Fibroblast of the aortic adventitia (primary cell): Measurements from ENCODE around the gene RAB3D. TPM values are rescaled to one million over a fixed set of nuclear protein-coding genes. Genes with fewer than 3 reads are reported as not detected.

Source experiments
- DNase-seq: peaks from one replicate; pipeline ENCODE4 v3.0.0-alpha.2; 2010; ENCODE audit warnings: low read depth
- H3K4me3 ChIP-seq: 2 replicates; pipeline ENCODE4 v1.5.1; 2011; ENCODE audit warnings: low read depth, mild to moderate bottlenecking, control low read depth, low read length, moderate library complexity
- CTCF ChIP-seq: IDR thresholded peaks from 2 replicates; pipeline ENCODE4 v1.5.1; 2011; ENCODE audit warnings: mild to moderate bottlenecking, low read length, control low read depth, inconsistent platforms; ENCODE audit not compliant: insufficient read depth
- total RNA-seq: library from RNA; depleted of rRNA; stranded (reverse); fragments of >200 nt; gene quantifications from 2 replicates; pipeline ENCODE4 v1.2.3, GENCODE V29; 2012; ENCODE audit warnings: low replicate concordance

Gene RAB3D
- total RNA-seq, 1 donor, result 16.3 TPM

DNA sequence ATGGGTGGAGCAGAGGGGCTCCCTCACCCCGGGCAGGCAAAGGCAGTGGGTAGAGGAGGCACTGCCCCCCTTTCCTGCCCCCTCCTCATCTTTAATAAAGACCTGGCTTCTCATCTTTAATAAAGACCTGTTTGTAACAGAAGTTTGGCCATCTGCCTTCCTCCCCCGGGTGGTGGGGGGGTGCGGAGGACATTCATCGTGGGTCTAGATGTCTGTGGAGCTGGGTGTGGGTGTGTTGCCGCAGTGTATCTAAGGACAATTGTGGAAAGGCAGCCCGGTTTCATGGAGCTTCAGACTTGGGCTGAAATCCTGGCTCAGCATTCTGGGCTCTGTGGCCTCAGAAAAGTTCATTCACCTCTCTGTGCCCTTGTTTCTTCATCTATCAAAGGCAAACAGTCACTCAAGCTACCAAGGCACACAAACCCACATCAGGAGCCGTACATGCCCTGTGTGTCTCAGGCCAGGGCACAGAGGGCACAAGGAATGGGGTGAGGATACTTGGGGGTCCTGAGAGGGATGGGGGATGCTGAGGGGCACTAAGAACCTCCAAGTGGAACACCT, 26.2 kb upstream of the RAB3D start:
- TF ChIP-seq CTCF, result no peak
- DNase-seq, result no peak
- H3K4me3 ChIP-seq, result no peak overlapping the region

- H3K4me3 ChIP-seq, result no peak overlapping the region
- DNase-seq, result no peak
- no peak for TF ChIP-seq CTCF
Measured at GRCh38 chr19:11364935-11365334, 25.5 kb upstream of the RAB3D start.

DNA sequence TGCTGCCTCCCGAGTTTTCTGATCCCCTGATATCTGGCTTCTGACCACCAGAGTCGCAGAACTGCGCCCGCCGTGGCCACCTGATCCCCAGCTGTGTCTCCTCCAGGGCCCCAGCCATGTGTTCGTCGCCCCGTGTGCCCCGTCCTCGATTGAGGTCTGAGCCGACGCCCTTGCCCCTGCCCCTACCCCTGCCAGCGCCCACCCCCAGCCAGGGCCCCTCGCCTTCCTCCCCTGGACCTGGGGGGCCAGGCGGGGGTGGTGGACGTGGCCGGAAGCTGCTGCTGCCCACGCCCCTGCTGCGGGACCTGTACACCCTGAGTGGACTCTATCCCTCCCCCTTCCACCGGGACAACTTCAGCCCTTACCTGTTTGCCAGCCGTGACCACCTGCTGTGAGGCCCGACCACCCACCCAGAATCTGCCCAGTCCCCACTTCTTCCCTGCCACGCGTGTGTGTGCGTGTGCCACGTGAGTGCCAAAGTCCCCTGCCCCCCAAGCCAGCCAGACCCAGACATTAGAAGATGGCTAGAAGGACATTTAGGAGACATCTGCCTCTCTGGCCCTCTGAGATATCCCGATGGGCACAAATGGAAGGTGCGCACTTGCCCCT, 24.9 kb upstream of the RAB3D start:
- no peak overlapping the region for H3K4me3 ChIP-seq
- TF ChIP-seq CTCF, result no peak
- no peak for DNase-seq

DNA sequence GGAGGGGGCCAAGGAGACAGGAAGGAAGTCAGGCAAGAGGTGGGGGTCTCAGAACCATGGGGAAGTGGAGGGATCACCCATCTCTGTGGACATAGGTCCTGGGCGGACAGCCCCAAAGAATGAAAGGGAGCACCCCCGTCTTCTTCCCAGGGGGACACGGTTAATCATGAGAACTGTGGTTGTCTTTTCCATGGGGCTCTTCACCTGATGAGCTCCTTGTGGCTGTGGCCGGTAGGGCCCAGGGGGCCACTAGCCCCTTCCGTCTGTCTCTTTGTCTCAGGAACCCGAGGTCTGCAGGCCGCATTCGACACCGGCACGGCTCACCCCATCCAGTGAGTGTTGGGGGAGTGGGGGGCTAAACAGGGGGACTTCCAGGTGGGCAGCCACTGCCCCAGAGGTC, 24.4 kb upstream of the RAB3D start:
- no peak overlapping the region for H3K4me3 ChIP-seq
- TF ChIP-seq CTCF, result no peak
- no peak for DNase-seq

DNA sequence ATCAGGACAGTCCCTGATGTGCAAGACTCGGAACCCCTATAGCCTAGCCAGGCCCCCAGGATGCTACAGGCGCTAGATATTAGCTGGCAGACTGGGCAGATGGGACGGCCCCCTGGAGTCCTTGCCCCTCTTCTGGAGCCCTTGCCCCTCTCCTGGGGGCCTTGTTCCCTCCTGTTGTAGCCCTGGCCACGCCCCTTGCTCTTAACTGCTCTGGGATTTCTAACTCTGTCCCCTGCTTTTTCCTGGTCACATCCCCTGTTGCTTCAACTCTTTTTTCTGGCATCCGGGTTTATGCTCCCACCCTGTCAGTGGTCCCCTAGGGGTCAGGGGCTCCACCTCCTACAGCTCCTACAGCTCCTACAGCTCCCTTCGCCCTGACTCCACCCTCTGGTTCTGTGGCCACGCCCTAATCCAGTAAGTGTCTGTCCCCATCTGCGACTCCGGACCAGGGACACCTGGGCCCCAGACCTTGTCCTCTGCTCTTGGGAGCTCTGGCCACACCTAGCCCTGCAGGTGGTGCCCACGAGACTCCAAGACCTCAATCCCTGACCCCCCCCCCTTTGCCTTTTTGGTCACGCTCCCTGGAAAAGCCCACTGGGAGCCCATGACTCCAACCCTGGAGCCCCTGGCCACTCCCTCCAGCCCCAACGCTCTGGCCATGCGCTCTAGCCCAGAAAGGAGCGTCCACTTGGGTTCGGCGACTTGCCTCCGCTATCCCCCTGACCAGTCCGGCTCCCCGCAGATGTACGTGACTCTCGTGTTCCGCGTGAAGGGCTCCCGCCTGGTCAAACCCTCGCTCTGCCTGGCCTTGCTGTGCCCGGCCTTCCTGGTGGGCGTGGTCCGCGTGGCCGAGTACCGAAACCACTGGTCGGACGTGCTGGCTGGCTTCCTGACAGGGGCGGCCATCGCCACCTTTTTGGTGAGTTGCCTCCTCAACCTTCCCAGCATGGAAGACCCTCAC, 22.6 kb upstream of the RAB3D start:
- no peak for TF ChIP-seq CTCF
- no peak overlapping the region for H3K4me3 ChIP-seq
- no peak for DNase-seq

GRCh38 chr19:11361037-11361770, 21.7 kb upstream of the RAB3D start:
- H3K4me3 ChIP-seq, result no peak overlapping the region
- DNase-seq, result no peak
- TF ChIP-seq CTCF, result no peak
